Small intestine (tissue), 7 donors: Measurements from ENCODE around the gene SNAP29. TPM values are rescaled to one million over a fixed set of nuclear protein-coding genes. Genes with fewer than 3 reads are reported as not detected.
"Not testable (repeated sequence)": the region's sequence is repeated elsewhere in the genome, so short reads cannot be mapped to it uniquely, and the experiment has no call there.

Experiments
- DNase-seq, 2 donors: peaks; one replicate each; pipeline versions ENCODE4 v3.0.0 to v3.0.0-alpha.2; 2013
- FAIRE-seq: peaks from 2 replicates; lab custom pipeline; 2012; peaks lifted over from hg19 to GRCh38; lab: Jason Lieb, UNC
- H3K27ac ChIP-seq, 3 donors: one replicate each; pipeline ENCODE4 v1.5.1; 2013; ENCODE audit warnings: low read length in 2 of 3, mild to moderate bottlenecking in 2 of 3, control low read depth in 1 of 3, inconsistent platforms in 1 of 3, low read depth in 1 of 3, moderate library complexity in 1 of 3
- H3K27me3 ChIP-seq, 3 donors: one replicate each; pipeline ENCODE4 v1.6.1; 2013; ENCODE audit warnings: low read length in 3 of 3, inconsistent platforms in 1 of 3; ENCODE audit not compliant: control insufficient read depth in 3 of 3, insufficient read depth in 3 of 3
- H3K36me3 ChIP-seq, 3 donors: one replicate each; pipeline ENCODE4 v1.6.1; 2013; ENCODE audit warnings: low read length in 3 of 3, inconsistent platforms in 1 of 3, low read depth in 1 of 3, mild to moderate bottlenecking in 1 of 3, moderate library complexity in 1 of 3; ENCODE audit not compliant: control insufficient read depth in 3 of 3, insufficient read depth in 2 of 3
- H3K4me1 ChIP-seq, 3 donors: one replicate each; pipeline ENCODE4 v1.6.1; 2013; ENCODE audit warnings: low read length in 2 of 3, inconsistent platforms in 1 of 3, low read depth in 1 of 3, mild to moderate bottlenecking in 1 of 3, moderate library complexity in 1 of 3; ENCODE audit not compliant: control insufficient read depth in 3 of 3, insufficient read depth in 2 of 3
- H3K4me3 ChIP-seq, 3 donors: one replicate each; pipeline ENCODE4 v1.5.1; 2013; ENCODE audit warnings: low read length in 3 of 3, control low read depth in 1 of 3, inconsistent platforms in 1 of 3, low read depth in 1 of 3, mild to moderate bottlenecking in 1 of 3, moderate library complexity in 1 of 3
- H3K9me3 ChIP-seq, 2 donors: one replicate each; pipeline ENCODE4 v1.6.1; 2013; ENCODE audit warnings: low read depth in 1 of 2, low read length in 1 of 2; ENCODE audit not compliant: control insufficient read depth in 2 of 2, insufficient read depth in 1 of 2
- WGBS, 3 donors: extraction: QIAGEN DNeasy Blood & Tissue Kit; methylation state at CpG; one replicate each; pipeline ENCODE4 v1.1.7; 2013; 5-methylcytosine and 5-hydroxymethylcytosine counted together
- polyA plus RNA-seq, 4 donors: library from polyadenylated mRNA; stranded (reverse) in 3 of 4; unstranded in 1 of 4; fragments of 200-250 nt in 3 of 4; fragments of 120-200 nt in 1 of 4; gene quantifications; one replicate each; pipeline versions ENCODE4 v1.2.1 to v1.2.3, GENCODE V29; 2013
- donor health status: healthy with polysubstance abuse.
- donor health status: control.
- donor health status: control.
- donor health status: Bipolar disorder and iron deficiency.
- donor health status: healthy.

Gene SNAP29
- polyA plus RNA-seq, 4 donors: 13.8 to 32.2 (median 18.2) TPM

GRCh38 chr22:20825216-20825615 is 33.6 kb upstream of the SNAP29 start:
- not testable (repeated sequence) for FAIRE-seq, H3K9me3 ChIP-seq, H3K27me3 ChIP-seq, DNase-seq, H3K27ac ChIP-seq, H3K4me1 ChIP-seq, H3K4me3 ChIP-seq
- H3K36me3 ChIP-seq: peaks cover 0 to 33% (median 16%) of the 10 kb centered on the region in 3 donors
- 93 to 98% (median 94%) methylated on average over 4 of the region's 4 CpGs for WGBS, 3 donors

GRCh38 chr22:20825624-20826023 is 33.2 kb upstream of the SNAP29 start:
- H3K4me1 ChIP-seq: no peaks in the 10 kb centered on the region
- H3K27ac ChIP-seq: no peak overlapping the region
- DNase-seq (no peak), FAIRE-seq (no peak)
- H3K9me3 ChIP-seq: no peaks in the 10 kb centered on the region
- no peak overlapping the region for H3K4me3 ChIP-seq
- 93 to 97% (median 96%) methylated on average over 6 of the region's 6 CpGs for WGBS, 3 donors
- no peaks in the 10 kb centered on the region for H3K27me3 ChIP-seq
- H3K36me3 ChIP-seq: peaks cover 0 to 32% (median 14%) of the 10 kb centered on the region in 3 donors

DNA sequence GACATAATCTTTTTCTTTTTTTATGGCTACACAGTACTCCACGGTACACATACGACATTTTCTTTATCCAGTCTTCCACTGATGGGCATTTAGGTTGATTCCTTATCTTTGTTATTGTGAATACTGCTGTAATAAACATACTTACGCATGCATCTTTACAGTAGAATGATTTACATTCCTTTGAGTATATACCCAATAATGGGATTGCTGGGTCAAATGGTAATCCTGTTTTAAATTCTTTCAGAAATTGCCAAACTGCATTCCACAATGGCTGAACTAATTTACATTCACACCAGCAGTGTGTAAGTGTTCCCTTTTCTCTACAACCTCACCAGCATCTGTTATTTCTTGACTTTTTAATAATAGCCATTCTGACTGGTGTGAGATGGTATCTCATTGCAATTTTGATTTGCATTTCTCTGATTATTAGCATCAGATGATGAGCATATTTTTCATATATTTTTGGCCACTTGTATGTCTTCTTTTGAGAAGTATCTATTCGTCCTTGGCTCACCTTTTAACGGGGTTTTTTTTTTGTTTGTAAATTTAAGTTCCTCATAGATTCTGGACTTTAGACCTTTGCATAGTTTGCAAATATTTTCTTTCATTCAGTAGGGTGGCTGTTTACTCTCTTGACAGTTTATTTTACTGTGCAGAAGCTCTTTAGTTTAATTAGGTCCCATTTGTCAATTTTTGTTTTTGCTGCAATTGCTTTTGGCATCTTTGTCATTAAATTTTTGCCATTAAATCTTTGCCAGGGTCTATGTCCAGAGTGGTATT is 32.2 kb upstream of the SNAP29 start:
- H3K9me3 ChIP-seq, H3K4me1 ChIP-seq, H3K4me3 ChIP-seq, DNase-seq, H3K27me3 ChIP-seq, FAIRE-seq, H3K27ac ChIP-seq: not testable (repeated sequence)
- peaks cover 0 to 36% (median 10%) of the 10 kb centered on the region in 3 donors for H3K36me3 ChIP-seq
- 69 to 85% (median 79%) methylated on average over 5 of the region's 5 CpGs for WGBS, 3 donors

GRCh38 chr22:20829491-20830134 is 29.2 kb upstream of the SNAP29 start:
- H3K4me1 ChIP-seq: no peaks in the 10 kb centered on the region
- FAIRE-seq: no peak
- no peaks in the 10 kb centered on the region for H3K9me3 ChIP-seq
- no peak for DNase-seq
- H3K36me3 ChIP-seq: peaks cover 6 to 37% (median 9%) of the 10 kb centered on the region in 3 donors
- no peaks in the 10 kb centered on the region for H3K27me3 ChIP-seq
- H3K4me3 ChIP-seq: no peak overlapping the region
- 91 to 95% (median 94%) methylated on average over 3 of the region's 3 CpGs for WGBS, 3 donors
- no peak overlapping the region for H3K27ac ChIP-seq

DNA sequence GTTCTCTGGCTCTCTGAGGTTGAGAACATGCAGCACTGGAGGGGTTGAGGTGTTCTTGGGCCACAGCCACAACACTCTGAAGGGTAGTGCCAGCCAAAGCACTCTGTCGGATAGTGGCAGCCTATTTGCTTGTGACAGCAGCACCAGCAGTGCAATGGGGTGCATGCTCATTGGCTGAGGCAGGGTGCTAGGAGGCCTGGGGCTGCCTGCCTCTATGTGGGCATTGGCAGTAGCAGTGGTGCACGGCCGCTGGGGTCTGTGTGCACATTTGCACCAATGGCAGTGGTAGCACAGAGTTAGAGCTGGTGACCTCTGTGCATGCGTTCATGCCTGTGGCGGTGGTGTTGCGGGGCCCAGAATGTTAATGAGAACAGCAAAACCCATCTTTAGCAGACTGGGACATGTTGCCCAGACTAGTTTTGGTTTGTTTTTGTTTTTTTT is 25.6 kb upstream of the SNAP29 start:
- WGBS, 3 donors: 95 to 96% (median 96%) methylated on average over 6 of the region's 6 CpGs
- no peak for FAIRE-seq
- H3K36me3 ChIP-seq: peaks cover 6 to 37% (median 9%) of the 10 kb centered on the region in 3 donors

GRCh38 chr22:20834206-20834605 is 24.6 kb upstream of the SNAP29 start:
- H3K4me1 ChIP-seq: peaks cover 0 to 2% (median 0%) of the 10 kb centered on the region in 3 donors
- no peak overlapping the region for H3K27ac ChIP-seq
- DNase-seq (no peak), FAIRE-seq (no peak)
- H3K36me3 ChIP-seq: peaks cover 6 to 34% (median 9%) of the 10 kb centered on the region in 3 donors
- H3K9me3 ChIP-seq: no peaks in the 10 kb centered on the region
- H3K4me3 ChIP-seq: no peak overlapping the region
- WGBS, 3 donors: 81 to 96% (median 84%) methylated on average over 3 of the region's 3 CpGs
- H3K27me3 ChIP-seq: no peaks in the 10 kb centered on the region

More for the DNA sequence above, 25.6 kb upstream of the SNAP29 start:
- DNase-seq: no peak
- no peak overlapping the region for H3K27ac ChIP-seq
- H3K9me3 ChIP-seq: no peaks in the 10 kb centered on the region
- no peaks in the 10 kb centered on the region for H3K27me3 ChIP-seq
- H3K4me1 ChIP-seq: peaks cover 0 to 2% (median 0%) of the 10 kb centered on the region in 3 donors
- no peak overlapping the region for H3K4me3 ChIP-seq

- no peaks in the 10 kb centered on the region for H3K27me3 ChIP-seq
- FAIRE-seq: no peak
Measured at GRCh38 chr22:20834725-20835124, 24.1 kb upstream of the SNAP29 start.

DNA sequence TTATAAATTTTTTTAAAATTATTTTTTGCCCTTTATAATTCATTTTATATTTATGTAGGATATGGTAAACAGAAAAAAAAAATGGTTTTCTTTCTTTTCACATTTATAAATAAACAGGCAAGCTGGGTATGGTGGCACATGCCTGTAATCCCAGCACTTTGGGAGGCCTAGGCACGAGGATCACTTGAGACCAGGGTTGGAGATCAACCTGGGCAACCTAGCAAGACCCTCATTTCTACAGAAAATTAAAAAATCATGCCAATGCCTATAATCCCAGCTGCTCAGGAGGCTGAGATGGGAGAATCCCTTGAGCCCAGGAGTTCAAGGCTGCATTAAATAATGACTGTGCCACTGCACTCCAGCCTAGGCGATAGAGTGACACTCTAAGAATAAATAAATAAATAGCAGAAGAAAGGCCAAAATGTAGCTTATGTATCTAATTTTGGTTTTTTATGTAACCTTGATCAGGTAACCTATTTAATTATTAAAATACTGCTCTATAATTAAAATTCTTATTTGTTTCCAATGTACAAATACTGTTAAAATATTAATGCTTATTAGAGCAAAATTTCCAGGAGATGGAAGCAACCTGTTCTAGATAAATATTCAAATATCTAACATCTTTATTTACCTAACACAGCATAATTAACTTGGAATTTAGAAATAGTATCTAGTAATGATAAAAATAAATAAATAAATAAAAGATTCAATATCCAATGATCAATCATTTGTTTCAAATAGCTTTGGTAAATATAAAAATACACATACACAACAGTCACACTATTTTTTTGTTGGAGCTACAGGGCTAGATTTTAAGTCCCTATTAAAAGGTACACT is 21.6 kb upstream of the SNAP29 start:
- Histone ChIP-seq H3K4me1 (peaks cover 9 to 13% (median 11%) of the 10 kb centered on the region in 3 donors), H3K9me3 (no peaks in the 10 kb centered on the region), H3K36me3 (peaks cover 5 to 23% (median 6%) of the 10 kb centered on the region in 3 donors), H3K27me3 (no peaks in the 10 kb centered on the region), H3K4me3 (no peak overlapping the region), H3K27ac (no peak overlapping the region)
- FAIRE-seq (no peak), DNase-seq (no peak)
- 93 to 98% (median 96%) methylated on average over 2 of the region's 2 CpGs for whole genome bisulfite sequencing, 3 donors

More at GRCh38 chr22:20834725-20835124, 24.1 kb upstream of the SNAP29 start:
- 91 to 97% (median 91%) methylated on average over 3 of the region's 3 CpGs for WGBS, 3 donors
- DNase-seq: no peak
- Histone ChIP-seq H3K27ac (no peak overlapping the region), H3K4me1 (peaks cover 0 to 2% (median 0%) of the 10 kb centered on the region in 3 donors), H3K4me3 (no peak overlapping the region), H3K36me3 (peaks cover 6 to 34% (median 9%) of the 10 kb centered on the region in 3 donors), H3K9me3 (no peaks in the 10 kb centered on the region)
